NOMO-1 treated with dmso at 0.1 percent for 144 hours (cell line): ENCODE results near the gene RMRP.
A peak's percentile ranks its signal among the peaks of the same experiment; 100 is the strongest.

ENCODE experiments used
- DNase-seq: peaks from one replicate; lab custom pipeline; 2025; ENCODE audit not compliant: unreplicated experiment; lab: John Stamatoyannopoulos, UW

RMRP gene

GRCh38 chr9:35657546-35658136 lies at the start of gene RMRP:
RMRP (minus strand) TSS chr9:35658019.
- DNase-seq = peak; percentile 99

GRCh38 chr9:35706951-35707350 lies 49.1 kb upstream of the RMRP start:
- DNase-seq = no peak

GRCh38 chr9:35705836-35706430 lies 48.1 kb upstream of the RMRP start:
- DNase-seq = no peak

- DNase-seq = no peak
Measured at GRCh38 chr9:35705372-35705771, 47.6 kb upstream of the RMRP start.

GRCh38 chr9:35703906-35704672 lies 46.3 kb upstream of the RMRP start:
- DNase-seq = no peak

- no peak for DNase-seq
Measured at GRCh38 chr9:35702696-35703095, 44.9 kb upstream of the RMRP start.

- DNase-seq = no peak
Measured at GRCh38 chr9:35700942-35701341, 43.1 kb upstream of the RMRP start.

- DNase-seq = no peak
Measured at GRCh38 chr9:35700031-35700430, 42.2 kb upstream of the RMRP start.

- no peak for DNase-seq
Measured at GRCh38 chr9:35698231-35698630, 40.4 kb upstream of the RMRP start.

- DNase-seq = no peak
Measured at GRCh38 chr9:35697486-35697885, 39.7 kb upstream of the RMRP start.

- DNase-seq = peak; percentile 14
Measured at GRCh38 chr9:35696520-35697215, 38.8 kb upstream of the RMRP start.

GRCh38 chr9:35695943-35696401 lies 38.2 kb upstream of the RMRP start:
- no peak for DNase-seq

- no peak for DNase-seq
Measured at GRCh38 chr9:35691757-35692301, 34.0 kb upstream of the RMRP start.

GRCh38 chr9:35691334-35691650 lies 33.5 kb upstream of the RMRP start:
- DNase-seq = no peak

- DNase-seq = peak; percentile 27
Measured at GRCh38 chr9:35690614-35691333, 33.0 kb upstream of the RMRP start.

- DNase-seq = no peak
Measured at GRCh38 chr9:35690294-35690613, 32.4 kb upstream of the RMRP start.

GRCh38 chr9:35689542-35690293 lies 31.9 kb upstream of the RMRP start, which contains the start of gene TPM2:
TPM2 (minus strand) TSS chr9:35689925; CDS start chr9:35689817, 108 bp downstream.
- DNase-seq = no peak

GRCh38 chr9:35688558-35689541 lies 31.0 kb upstream of the RMRP start:
- DNase-seq = no peak

- DNase-seq = no peak
Measured at GRCh38 chr9:35687972-35688557, 30.2 kb upstream of the RMRP start.
